Medulla oblongata (tissue), 1 donor: ENCODE results near the gene FNIP1.
"Not testable (repeated sequence)": the region's sequence is repeated elsewhere in the genome, so short reads cannot be mapped to it uniquely, and the experiment has no call there.

ENCODE experiments used
- DNase-seq: peaks from one replicate; pipeline ENCODE4 v3.0.0-alpha.2; 2015; ENCODE audit errors: extremely low spot score

Gene FNIP1

GRCh38 chr5:131749723-131750470 is 46.9 kb downstream of the FNIP1 start:
- no peak for DNase-seq

GRCh38 chr5:131749138-131749537 is 47.7 kb downstream of the FNIP1 start:
- no peak for DNase-seq

GRCh38 chr5:131747180-131748105 is 49.4 kb downstream of the FNIP1 start:
- no peak for DNase-seq

GRCh38 chr5:131746423-131746822 is 50.4 kb downstream of the FNIP1 start:
- no peak for DNase-seq

- no peak for DNase-seq
Measured at GRCh38 chr5:131745703-131746102, 51.1 kb downstream of the FNIP1 start.

- DNase-seq: no peak
Measured at GRCh38 chr5:131745155-131745554, 51.7 kb downstream of the FNIP1 start.

- DNase-seq: no peak
Measured at GRCh38 chr5:131740477-131740876, 56.3 kb downstream of the FNIP1 start.

GRCh38 chr5:131735393-131735792 is 61.4 kb downstream of the FNIP1 start:
- DNase-seq: no peak

- not testable (repeated sequence) for DNase-seq
Measured at GRCh38 chr5:131734939-131735338, 61.9 kb downstream of the FNIP1 start.

GRCh38 chr5:131729292-131729691 is 67.5 kb downstream of the FNIP1 start:
- not testable (repeated sequence) for DNase-seq

- not testable (repeated sequence) for DNase-seq
Measured at GRCh38 chr5:131724089-131724488, 72.7 kb downstream of the FNIP1 start.

GRCh38 chr5:131720714-131721113 is 76.1 kb downstream of the FNIP1 start:
- no peak for DNase-seq

- no peak for DNase-seq
Measured at GRCh38 chr5:131719564-131719963, 77.3 kb downstream of the FNIP1 start.

- no peak for DNase-seq
Measured at GRCh38 chr5:131718487-131719014, 78.3 kb downstream of the FNIP1 start.

GRCh38 chr5:131717164-131717563 is 79.7 kb downstream of the FNIP1 start:
- DNase-seq: not testable (repeated sequence)

- no peak for DNase-seq
Measured at GRCh38 chr5:131716650-131717049, 80.2 kb downstream of the FNIP1 start.

- DNase-seq: no peak
Measured at GRCh38 chr5:131710391-131710790, 86.4 kb downstream of the FNIP1 start.

- no peak for DNase-seq
Measured at GRCh38 chr5:131709043-131709442, 87.8 kb downstream of the FNIP1 start.

- DNase-seq: no peak
Measured at GRCh38 chr5:131706281-131706680, 90.5 kb downstream of the FNIP1 start.

GRCh38 chr5:131694926-131695325 is 101.9 kb downstream of the FNIP1 start:
- DNase-seq: no peak

GRCh38 chr5:131693894-131694293 is 102.9 kb downstream of the FNIP1 start:
- DNase-seq: no peak

- DNase-seq: no peak
Measured at GRCh38 chr5:131685516-131686171, 111.2 kb downstream of the FNIP1 start.
